B cell (primary cell): ENCODE measurements around the gene KCNJ11. TPM values are rescaled to one million over a fixed set of nuclear protein-coding genes. Genes with fewer than 3 reads are reported as not detected.

Experiments used
- ATAC-seq: fragments of 200-7000 bp; cut with Tn5 transposase; one replicate; pipeline ENCODE4 v1.10.0; 2021; ENCODE audit warnings: low read depth, mild to moderate bottlenecking, moderate number of reproducible peaks, moderate library complexity
- CTCF ChIA-PET: fragments of 350-600 bp; sonication (Branson Sonifier 250); formaldehyde crosslinking; loops from one replicate; lab custom pipeline; 2021; ENCODE audit warnings: antibody characterized with exemption, inconsistent platforms; lab: Charles Lee
- POLR2A ChIA-PET: fragments of 350-600 bp; sonication (Branson Sonifier 250); formaldehyde crosslinking; loops from one replicate; lab custom pipeline; 2021; ENCODE audit warnings: antibody characterized with exemption; lab: Charles Lee
- DNase-seq: peaks from one replicate; pipeline ENCODE4 v3.0.0; 2013
- H2AFZ ChIP-seq: 2 replicates; pipeline ENCODE4 v1.6.1; 2012; ENCODE audit warnings: mild to moderate bottlenecking, low read depth, low read length; ENCODE audit not compliant: insufficient read depth, poor library complexity, severe bottlenecking
- H3K27ac ChIP-seq, 2 donors: 1 replicate in 1 of 2; 2 replicates in 1 of 2; pipeline ENCODE4 v1.5.1; 2012 to 2013; ENCODE audit warnings: low read length in 2 of 2, mild to moderate bottlenecking in 2 of 2, moderate library complexity in 1 of 2
- H3K27me3 ChIP-seq, 4 experiments: fragments of 200-600 bp in 1 of 4; sonication (generic) in 1 of 4; replicated peaks in 1 of 4; 1 replicate in 2 of 4; 2 replicates in 2 of 4; pipeline versions ENCODE4 v1.6.1 to v1.7.0; 2013 to 2016; ENCODE audit warnings: low read length in 3 of 4, mild to moderate bottlenecking in 2 of 4, mixed read lengths in 1 of 4, moderate library complexity in 1 of 4; ENCODE audit not compliant: insufficient read depth in 4 of 4, control insufficient read depth in 3 of 4; ENCODE audit errors: control extremely low read depth in 1 of 4
- H3K36me3 ChIP-seq, 2 experiments: replicated peaks in 1 of 2; 1 replicate in 1 of 2; 2 replicates in 1 of 2; pipeline versions ENCODE4 v1.6.1 to v1.7.1; 2013; ENCODE audit warnings: low read length in 1 of 2; ENCODE audit not compliant: insufficient read depth in 2 of 2, control insufficient read depth in 1 of 2; ENCODE audit errors: control extremely low read depth in 1 of 2, extremely low read depth in 1 of 2
- H3K4me1 ChIP-seq, 2 donors: fragments of 200-600 bp in 1 of 2; sonication (generic) in 1 of 2; 1 replicate in 1 of 2; 2 replicates in 1 of 2; pipeline versions ENCODE4 v1.5.1 to v1.6.1; 2013 to 2017; ENCODE audit warnings: low read length in 2 of 2; ENCODE audit not compliant: control insufficient read depth in 2 of 2, insufficient read depth in 2 of 2
- H3K4me2 ChIP-seq: replicated peaks from 2 replicates; pipeline ENCODE3; 2012; ENCODE audit warnings: mild to moderate bottlenecking, low read depth, low read length; ENCODE audit not compliant: poor library complexity, severe bottlenecking
- H3K4me3 ChIP-seq, 5 experiments: fragments of 200-600 bp in 1 of 5; sonication (generic) in 1 of 5; 1 replicate in 3 of 5; 2 replicates in 2 of 5; pipeline versions ENCODE4 v1.5.1 to v1.7.0; 2011 to 2016; ENCODE audit warnings: low read length in 4 of 5, mild to moderate bottlenecking in 4 of 5, low read depth in 2 of 5, control low read depth in 1 of 5, moderate library complexity in 1 of 5; ENCODE audit not compliant: insufficient read depth in 1 of 5; ENCODE audit errors: control extremely low read depth in 1 of 5, extremely low read depth in 1 of 5
- H3K79me2 ChIP-seq: fragments of 200-600 bp; sonication (generic); one replicate; pipeline ENCODE4 v1.6.0; 2016; ENCODE audit warnings: low read length; ENCODE audit not compliant: control insufficient read depth, insufficient read depth
- H3K9ac ChIP-seq: fragments of 200-600 bp; sonication (generic); 2 replicates; pipeline ENCODE4 v1.6.1; 2017; ENCODE audit warnings: mild to moderate bottlenecking, low read length, moderate library complexity
- H3K9me3 ChIP-seq, 3 donors: one replicate each; pipeline versions ENCODE4 v1.6.1 to v1.7.1; 2013; ENCODE audit warnings: low read length in 2 of 3; ENCODE audit not compliant: control insufficient read depth in 2 of 3, insufficient read depth in 1 of 3; ENCODE audit errors: control extremely low read depth in 1 of 3
- H4K20me1 ChIP-seq: 2 replicates; pipeline ENCODE4 v1.6.0; 2012; ENCODE audit warnings: mild to moderate bottlenecking, low read length; ENCODE audit not compliant: insufficient read depth, control insufficient read depth, poor library complexity, severe bottlenecking
- H3K27ac Mint-ChIP-seq: one replicate; pipeline ENCODE4 v1.8.0; 2021; ENCODE audit warnings: mixed read lengths
- H3K27me3 Mint-ChIP-seq: one replicate; pipeline ENCODE4 v1.8.0; 2021; ENCODE audit warnings: mixed read lengths
- H3K4me1 Mint-ChIP-seq: one replicate; pipeline ENCODE4 v1.8.0; 2021; ENCODE audit warnings: mixed read lengths
- H3K4me3 Mint-ChIP-seq: one replicate; pipeline ENCODE4 v1.8.0; 2021; ENCODE audit warnings: mixed read lengths
- H3K9me3 Mint-ChIP-seq: one replicate; pipeline ENCODE4 v1.8.0; 2022; ENCODE audit warnings: mixed read lengths; ENCODE audit not compliant: insufficient read depth
- CTCF ChIP-seq: fragments of 200-600 bp; IDR thresholded peaks from one replicate; pipeline ENCODE4 v1.8.0; 2022; ENCODE audit warnings: antibody characterized with exemption, mild to moderate bottlenecking
- EZH2 ChIP-seq: IDR thresholded peaks from 2 replicates; pipeline ENCODE4 v1.6.1; 2012; ENCODE audit warnings: borderline replicate concordance, low read depth, mild to moderate bottlenecking, moderate library complexity, low read length; ENCODE audit not compliant: insufficient read depth, poor library complexity, severe bottlenecking
- WGBS: methylation state at CpG from one replicate; pipeline ENCODE4 v1.1.5; 2013; ENCODE audit warnings: missing lambda C conversion rate; ENCODE audit not compliant: insufficient coverage; 5-methylcytosine and 5-hydroxymethylcytosine counted together
- intact Hi-C: fragments of 100-400 bp; cut with micrococcal nuclease; formaldehyde crosslinking; loops from one replicate; pipeline ENCODE4 v1.10.0; 2022
- polyA plus RNA-seq: library from polyadenylated mRNA; depleted of rRNA; stranded (reverse); fragments of >200 nt; gene quantifications from 2 replicates; pipeline ENCODE4 v1.2.3, GENCODE V29; 2012
- total RNA-seq, 2 donors: library from RNA; stranded (reverse); fragments of 120-200 nt in 1 of 2; gene quantifications; 1 replicate in 1 of 2; 2 replicates in 1 of 2; pipeline versions ENCODE4 v1.2.3 to v1.2.4, GENCODE V29; 2013 to 2022

KCNJ11 gene
- total and polyA plus RNA-seq, 2 donors (not counting 1 experiment from before 2014, with no cell fraction given): 1.4 to 2.1 TPM

GRCh38 chr11:17383461-17383860, 5.0 kb downstream of the KCNJ11 start:
- H3K4me3 Mint-ChIP-seq: no peak overlapping the region
- H3K27ac Mint-ChIP-seq: no peak overlapping the region
- Histone ChIP-seq H3K79me2 (no peaks in the 10 kb centered on the region), H3K4me3 (no peak overlapping the region), H3K27me3 (no peaks in the 10 kb centered on the region), H3K4me1 (peaks cover under 1 to 6% of the 10 kb centered on the region in 2 donors), H3K9ac (no peak overlapping the region), H3K9me3 (peaks cover 0 to 3% (median 0%) of the 10 kb centered on the region in 3 donors), H3K27ac (no peak overlapping the region), H2AFZ (no peak overlapping the region), H4K20me1 (no peaks in the 10 kb centered on the region), H3K4me2 (no peak overlapping the region), H3K36me3 (no peaks in the 10 kb centered on the region)
- H3K9me3 Mint-ChIP-seq: no peaks in the 10 kb centered on the region
- no peak for DNase-seq
- intact Hi-C loops: loop anchor here (5.0 to 10.0 kb wide), 2 partner anchors 594 to 631 kb away; partner anchors contain the start of gene SERGEF
- no peak for TF ChIP-seq EZH2
- no peak for TF ChIP-seq CTCF
- CTCF ChIA-PET: interaction anchor here (0.7 to 4.6 kb wide), 26 partner anchors 8 to 585 kb away, joined by 3 to 116 read pairs (median 5); no protein-coding TSS in a partner anchor
- POLR2A ChIA-PET: no interaction called here
- peaks cover 5% of the 10 kb centered on the region for H3K27me3 Mint-ChIP-seq
- ATAC-seq: no peak
- 100% methylated on average over 1 of the region's 1 CpG for WGBS
- peaks cover 2% of the 10 kb centered on the region for H3K4me1 Mint-ChIP-seq

GRCh38 chr11:17382046-17382728, 6.3 kb downstream of the KCNJ11 start:
- Histone ChIP-seq H3K9ac (no peak overlapping the region), H4K20me1 (no peaks in the 10 kb centered on the region), H3K79me2 (no peaks in the 10 kb centered on the region), H3K27me3 (no peaks in the 10 kb centered on the region), H3K36me3 (no peaks in the 10 kb centered on the region), H2AFZ (no peak overlapping the region), H3K4me3 (no peak overlapping the region), H3K27ac (no peak overlapping the region), H3K4me1 (peaks cover 0 to 5% of the 10 kb centered on the region in 2 donors), H3K9me3 (peaks cover 0 to 3% (median 0%) of the 10 kb centered on the region in 3 donors), H3K4me2 (no peak overlapping the region)
- ATAC-seq: no peak
- Mint-ChIP-seq H3K9me3 (no peaks in the 10 kb centered on the region), H3K4me1 (no peaks in the 10 kb centered on the region), H3K4me3 (no peak overlapping the region), H3K27me3 (peaks cover under 1% of the 10 kb centered on the region), H3K27ac (no peak overlapping the region)
- 92% methylated on average over 8 of the region's 8 CpGs for WGBS
- ChIA-PET POLR2A (no interaction called here), CTCF (interaction anchor here (0.7 to 4.6 kb wide), 10 partner anchors 15 to 583 kb away, joined by 3 to 116 read pairs (median 4); no protein-coding TSS in a partner anchor)
- TF ChIP-seq CTCF (no peak), EZH2 (no peak)
- DNase-seq: no peak
- intact Hi-C loops: loop anchor here (5.0 to 10.0 kb wide), 2 partner anchors 595 to 633 kb away; partner anchors contain the start of gene SERGEF
